ENCODE measurements around the gene FSTL4. TPM values are rescaled to one million over a fixed set of nuclear protein-coding genes. Genes with fewer than 3 reads are reported as not detected.

The FSTL4 gene
- polyA plus RNA-seq, 1 donor (not counting 4 experiments of a cell fraction or from before 2014, with no cell fraction given), result 1.7 TPM

GRCh38 chr5:133468596-133468995 lies 143.7 kb downstream of the FSTL4 start:
- Histone ChIP-seq H3K9ac (ENCODE audit: control insufficient read depth, extremely low read depth, insufficient read depth, low read length) (no peak overlapping the region), H3K4me2 (ENCODE audit: control insufficient read depth, extremely low read depth, insufficient read depth, low read depth, low read length) (no peak overlapping the region), H3K79me2 (ENCODE audit: control insufficient read depth, insufficient read depth, low read length) (no peaks in the 10 kb centered on the region), H3K36me3 (ENCODE audit: control insufficient read depth in 2 of 2, extremely low read depth in 1 of 2, insufficient read depth in 2 of 2, low read length in 2 of 2) (no peaks in the 10 kb centered on the region), H3K27me3 (ENCODE audit: control insufficient read depth, extremely low read depth, insufficient read depth, low read length) (peaks cover 8% of the 10 kb centered on the region), H3K4me3 (ENCODE audit: control insufficient read depth in 2 of 3, extremely low read depth in 1 of 3, insufficient read depth in 2 of 3, low read depth in 1 of 3, low read length in 3 of 3) (no peak overlapping the region), H3K27ac (ENCODE audit: control insufficient read depth, insufficient read depth, low read length) (no peak overlapping the region), H4K20me1 (ENCODE audit: control insufficient read depth, extremely low read depth, insufficient read depth, low read length) (no peaks in the 10 kb centered on the region), H3K9me3 (ENCODE audit: control insufficient read depth, low read depth, low read length) (no peaks in the 10 kb centered on the region), H3K9me1 (ENCODE audit: control insufficient read depth, extremely low read depth, insufficient read depth, low read length) (no peaks in the 10 kb centered on the region), H3K4me1 (ENCODE audit: control insufficient read depth, extremely low read depth, insufficient read depth, low read length) (peaks cover 4% of the 10 kb centered on the region), H2AFZ (ENCODE audit: control insufficient read depth, low read length) (no peak overlapping the region)
- dilution Hi-C loops (cut with MboI; ENCODE audit: extremely low pct_ligation_motif_present, low sequenced_read_pairs), result no loop called here
- DNase-seq (ENCODE audit: low read depth, low spot score), result no peak
- FAIRE-seq, result no peak
- TF ChIP-seq EZH2 (IDR thresholded peaks at IDR 0.05; ENCODE audit: low read length), result no peak
- TF ChIP-seq, protein P1, sequence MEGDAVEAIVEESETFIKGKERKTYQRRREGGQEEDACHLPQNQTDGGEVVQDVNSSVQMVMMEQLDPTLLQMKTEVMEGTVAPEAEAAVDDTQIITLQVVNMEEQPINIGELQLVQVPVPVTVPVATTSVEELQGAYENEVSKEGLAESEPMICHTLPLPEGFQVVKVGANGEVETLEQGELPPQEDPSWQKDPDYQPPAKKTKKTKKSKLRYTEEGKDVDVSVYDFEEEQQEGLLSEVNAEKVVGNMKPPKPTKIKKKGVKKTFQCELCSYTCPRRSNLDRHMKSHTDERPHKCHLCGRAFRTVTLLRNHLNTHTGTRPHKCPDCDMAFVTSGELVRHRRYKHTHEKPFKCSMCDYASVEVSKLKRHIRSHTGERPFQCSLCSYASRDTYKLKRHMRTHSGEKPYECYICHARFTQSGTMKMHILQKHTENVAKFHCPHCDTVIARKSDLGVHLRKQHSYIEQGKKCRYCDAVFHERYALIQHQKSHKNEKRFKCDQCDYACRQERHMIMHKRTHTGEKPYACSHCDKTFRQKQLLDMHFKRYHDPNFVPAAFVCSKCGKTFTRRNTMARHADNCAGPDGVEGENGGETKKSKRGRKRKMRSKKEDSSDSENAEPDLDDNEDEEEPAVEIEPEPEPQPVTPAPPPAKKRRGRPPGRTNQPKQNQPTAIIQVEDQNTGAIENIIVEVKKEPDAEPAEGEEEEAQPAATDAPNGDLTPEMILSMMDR (optimal IDR thresholded peaks at IDR 0.05 in 1 of 3, IDR thresholded peaks at IDR 0.05 in 1 of 3, conservative IDR thresholded peaks at IDR 0.05 in 1 of 3; ENCODE audit: extremely low read depth in 1 of 3, insufficient read depth in 2 of 3, low read length in 3 of 3), result no peak

DNA sequence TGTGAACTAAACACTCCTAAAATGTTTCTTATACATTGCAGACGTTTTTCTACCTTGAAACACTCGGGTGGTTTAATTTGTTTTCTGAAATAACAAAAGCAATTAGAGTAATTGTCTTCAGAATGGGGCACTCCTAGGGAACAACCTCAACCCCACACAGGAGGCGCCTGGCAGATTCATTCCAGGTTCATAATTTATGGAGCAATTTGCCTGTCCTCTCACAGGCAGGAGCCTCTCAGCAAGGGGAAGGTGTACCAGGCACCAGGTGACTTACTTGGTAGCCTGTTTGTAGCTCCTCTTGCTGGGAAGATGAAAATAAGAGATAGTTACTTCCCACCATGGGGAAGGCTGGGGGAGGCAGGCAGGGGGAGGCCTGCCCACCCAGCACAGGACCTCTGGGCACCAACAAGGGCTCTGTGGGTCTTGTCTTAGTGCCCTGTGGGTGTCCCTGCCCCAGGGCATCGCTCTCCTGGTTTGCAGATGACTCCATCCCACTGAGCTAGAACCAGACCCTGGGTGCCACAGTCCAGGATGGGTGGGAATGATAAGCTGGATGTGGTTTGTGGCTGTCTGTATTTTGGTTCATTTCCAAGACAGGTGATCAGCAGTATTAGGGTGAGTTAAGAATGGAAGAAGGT lies 144.4 kb downstream of the FSTL4 start:
- dilution Hi-C loops (cut with MboI; ENCODE audit: extremely low pct_ligation_motif_present, low sequenced_read_pairs), result no loop called here
- no peak for DNase-seq (ENCODE audit: low read depth, low spot score)
- H3K9me1 ChIP-seq (ENCODE audit: control insufficient read depth, extremely low read depth, insufficient read depth, low read length), result no peaks in the 10 kb centered on the region
- H3K27ac ChIP-seq (ENCODE audit: control insufficient read depth, insufficient read depth, low read length), result no peak overlapping the region
- no peak overlapping the region for H3K4me3 ChIP-seq (ENCODE audit: control insufficient read depth in 2 of 3, extremely low read depth in 1 of 3, insufficient read depth in 2 of 3, low read depth in 1 of 3, low read length in 3 of 3)
- no peaks in the 10 kb centered on the region for H4K20me1 ChIP-seq (ENCODE audit: control insufficient read depth, extremely low read depth, insufficient read depth, low read length)
- no peaks in the 10 kb centered on the region for H3K9me3 ChIP-seq (ENCODE audit: control insufficient read depth, low read depth, low read length)
- no peak for FAIRE-seq
- H2AFZ ChIP-seq (ENCODE audit: control insufficient read depth, low read length), result no peak overlapping the region
- peaks cover 8% of the 10 kb centered on the region for H3K27me3 ChIP-seq (ENCODE audit: control insufficient read depth, extremely low read depth, insufficient read depth, low read length)
- TF ChIP-seq, protein P1 (optimal IDR thresholded peaks at IDR 0.05 in 1 of 3, IDR thresholded peaks at IDR 0.05 in 1 of 3, conservative IDR thresholded peaks at IDR 0.05 in 1 of 3; ENCODE audit: extremely low read depth in 1 of 3, insufficient read depth in 2 of 3, low read length in 3 of 3), result no peak
- no peak for TF ChIP-seq EZH2 (IDR thresholded peaks at IDR 0.05; ENCODE audit: low read length)
- peaks cover 4% of the 10 kb centered on the region for H3K4me1 ChIP-seq (ENCODE audit: control insufficient read depth, extremely low read depth, insufficient read depth, low read length)
- no peak overlapping the region for H3K9ac ChIP-seq (ENCODE audit: control insufficient read depth, extremely low read depth, insufficient read depth, low read length)
- H3K36me3 ChIP-seq (ENCODE audit: control insufficient read depth in 2 of 2, extremely low read depth in 1 of 2, insufficient read depth in 2 of 2, low read length in 2 of 2), result no peaks in the 10 kb centered on the region
- no peaks in the 10 kb centered on the region for H3K79me2 ChIP-seq (ENCODE audit: control insufficient read depth, insufficient read depth, low read length)
- no peak overlapping the region for H3K4me2 ChIP-seq (ENCODE audit: control insufficient read depth, extremely low read depth, insufficient read depth, low read depth, low read length)

Data from keratinocyte (primary cell).